SK-N-SH (cell line): ENCODE measurements around the gene PSTPIP1. TPM values are rescaled to one million over a fixed set of nuclear protein-coding genes. Genes with fewer than 3 reads are reported as not detected.

Source experiments
- CTCF ChIA-PET: fragments of 300-600, 350-600 bp; formaldehyde crosslinking; extraction: SDS; loops from one replicate; lab custom pipeline; 2021; lab: Yijun Ruan, JAX
- POLR2A ChIA-PET: fragments of 350-600 bp; sonication (Branson Sonifier 250); formaldehyde crosslinking; extraction: SDS; loops from one replicate; lab custom pipeline; 2020; ENCODE audit warnings: antibody characterized with exemption, inconsistent platforms; lab: Yijun Ruan, JAX
- DNase-seq: peaks from one replicate; pipeline ENCODE4 v3.0.0; 2012
- H2AFZ ChIP-seq: fragments of 200-600 bp; sonication (generic); 2 replicates; pipeline ENCODE4 v1.8.1; 2016; ENCODE audit warnings: antibody characterized with exemption, mild to moderate bottlenecking, low read depth
- H3F3A ChIP-seq: fragments of 200-600 bp; sonication (generic); replicated peaks from 2 replicates; pipeline ENCODE3; 2016; ENCODE audit warnings: antibody characterized with exemption, mild to moderate bottlenecking; ENCODE audit not compliant: insufficient read depth
- H3K27ac ChIP-seq, 2 experiments: fragments of 200-500 bp in 1 of 2; fragments of 200-600 bp in 1 of 2; sonication (Bioruptor generic) in 1 of 2; sonication (generic), shearing (Covaris generic) in 1 of 2; 2 replicates each; pipeline versions ENCODE4 v1.5.1 to v1.6.1; 2014 to 2016; ENCODE audit warnings: low read depth in 2 of 2, inconsistent platforms in 1 of 2, low read length in 1 of 2, mild to moderate bottlenecking in 1 of 2, mixed read lengths in 1 of 2
- H3K27me3 ChIP-seq: fragments of 200-600 bp; sonication (generic), shearing (Covaris generic); 2 replicates; pipeline ENCODE4 v1.6.1; 2016; ENCODE audit warnings: mixed run types; ENCODE audit not compliant: insufficient read depth
- H3K36me3 ChIP-seq, 2 experiments: fragments of 200-500 bp in 1 of 2; fragments of 200-600 bp in 1 of 2; sonication (Bioruptor generic) in 1 of 2; sonication (generic) in 1 of 2; replicated peaks in 1 of 2; 2 replicates each; pipeline versions ENCODE3 to v1.5.1; 2014 to 2016; ENCODE audit warnings: low read length in 1 of 2, mild to moderate bottlenecking in 1 of 2; ENCODE audit not compliant: insufficient read depth in 2 of 2, control insufficient read depth in 1 of 2
- H3K4me1 ChIP-seq, 2 experiments: fragments of 200-500 bp in 1 of 2; fragments of 200-600 bp in 1 of 2; sonication (Bioruptor generic) in 1 of 2; sonication (generic), shearing (Covaris generic) in 1 of 2; 2 replicates each; pipeline versions ENCODE4 v1.5.1 to v1.6.1; 2014 to 2016; ENCODE audit warnings: low read depth in 1 of 2, low read length in 1 of 2, mixed run types in 1 of 2; ENCODE audit not compliant: insufficient read depth in 2 of 2, control insufficient read depth in 1 of 2
- H3K4me2 ChIP-seq: fragments of 200-600 bp; sonication (generic), shearing (Covaris generic); 2 replicates; pipeline ENCODE4 v1.6.1; 2017; ENCODE audit warnings: mixed run types
- H3K4me3 ChIP-seq, 2 experiments: fragments of 200-500 bp in 1 of 2; fragments of 200-600 bp in 1 of 2; sonication (Bioruptor generic) in 1 of 2; sonication (generic), shearing (Covaris generic) in 1 of 2; 2 replicates each; pipeline versions ENCODE4 v1.5.1 to v1.8.1; 2014 to 2016; ENCODE audit warnings: low read depth in 2 of 2, inconsistent platforms in 1 of 2, low read length in 1 of 2, mild to moderate bottlenecking in 1 of 2, mixed read lengths in 1 of 2, moderate library complexity in 1 of 2
- H3K79me2 ChIP-seq: fragments of 200-600 bp; sonication (generic); 2 replicates; pipeline ENCODE4 v1.8.1; 2017; ENCODE audit warnings: mild to moderate bottlenecking; ENCODE audit not compliant: insufficient read depth
- H3K9ac ChIP-seq: fragments of 200-600 bp; sonication (generic); 2 replicates; pipeline ENCODE4 v1.6.1; 2017; ENCODE audit warnings: mixed run types
- H3K9me2 ChIP-seq: fragments of 200-600 bp; sonication (generic); 2 replicates; pipeline ENCODE4 v1.6.1; 2017; ENCODE audit warnings: mixed run types
- H3K9me3 ChIP-seq: fragments of 200-600 bp; sonication (generic); 2 replicates; pipeline ENCODE4 v1.6.1; 2017; ENCODE audit warnings: mixed run types, mild to moderate bottlenecking, moderate library complexity
- H4K20me1 ChIP-seq: fragments of 200-600 bp; sonication (generic); 2 replicates; pipeline ENCODE4 v1.6.1; 2017; ENCODE audit warnings: mild to moderate bottlenecking, mixed run types; ENCODE audit not compliant: insufficient read depth
- ELF1 ChIP-seq: IDR thresholded peaks from 2 replicates; pipeline ENCODE4 v1.4.0; 2012
- FOXM1 ChIP-seq: IDR thresholded peaks from 2 replicates; pipeline ENCODE4 v1.4.0; 2012; ENCODE audit warnings: low read depth, mild to moderate bottlenecking
- GABPA ChIP-seq: IDR thresholded peaks from 2 replicates; pipeline ENCODE4 v1.4.0; 2012; ENCODE audit warnings: low read depth, mild to moderate bottlenecking
- GATA2 ChIP-seq: sonication (generic); formaldehyde crosslinking; IDR thresholded peaks from 2 replicates; pipeline ENCODE4 v1.5.0; 2020; ENCODE audit warnings: mild to moderate bottlenecking, missing genetic modification reagents
- NFIC ChIP-seq: IDR thresholded peaks from 2 replicates; pipeline ENCODE4 v1.4.0; 2012; ENCODE audit warnings: borderline replicate concordance
- RCOR1 ChIP-seq: fragments of 150-350 bp; IDR thresholded peaks from 2 replicates; pipeline ENCODE4 v1.6.1; 2017; ENCODE audit warnings: antibody characterized with exemption, low read length
- REST ChIP-seq: IDR thresholded peaks from 2 replicates; pipeline ENCODE4 v1.6.1; 2012; ENCODE audit warnings: mild to moderate bottlenecking, low read depth, low read length, moderate library complexity
- TCF12 ChIP-seq: IDR thresholded peaks from 2 replicates; pipeline ENCODE4 v1.4.0; 2012
- USF1 ChIP-seq: IDR thresholded peaks from 2 replicates; pipeline ENCODE4 v1.4.0; 2012; ENCODE audit warnings: low read depth, borderline replicate concordance
- WGBS: methylation state at CpG from one replicate; pipeline ENCODE4 v1.1.6; 2017; ENCODE audit warnings: low lambda C conversion rate; 5-methylcytosine and 5-hydroxymethylcytosine counted together
- polyA plus RNA-seq, 3 experiments: library from polyadenylated mRNA; depleted of rRNA; stranded (reverse); fragments of >200 nt; gene quantifications; 2 replicates each; pipeline ENCODE4 v1.2.3, GENCODE V29; 2012

The PSTPIP1 gene
- polyA plus RNA-seq, 1 of the 3 experiments (the other 2 are of a cell fraction): 0.69 TPM

GRCh38 chr15:76987276-76987675 is 7.7 kb upstream of the PSTPIP1 start:
- no peaks in the 10 kb centered on the region for H3K36me3 ChIP-seq
- no peaks in the 10 kb centered on the region for H3K27me3 ChIP-seq
- no peaks in the 10 kb centered on the region for H3K79me2 ChIP-seq
- H3F3A ChIP-seq: no peaks in the 10 kb centered on the region
- POLR2A ChIA-PET: no interaction called here
- H2AFZ ChIP-seq: no peak overlapping the region
- 71% methylated on average over 6 of the region's 6 CpGs for WGBS
- no peak overlapping the region for H3K4me3 ChIP-seq
- CTCF ChIA-PET: no interaction called here
- H3K4me1 ChIP-seq: peaks cover 0 to under 1% of the 10 kb centered on the region in 2 experiments; a peak in 1 of 4 replicates
- TF ChIP-seq GABPA (no peak), USF1 (no peak), NFIC (no peak)
- TF ChIP-seq, all 33 proteins: peak for 0
- no peaks in the 10 kb centered on the region for H3K9me2 ChIP-seq
- H3K9ac ChIP-seq: no peak overlapping the region
- H4K20me1 ChIP-seq: no peaks in the 10 kb centered on the region
- DNase-seq: no peak
- H3K27ac ChIP-seq: no peak overlapping the region
- H3K9me3 ChIP-seq: no peaks in the 10 kb centered on the region
- no peak overlapping the region for H3K4me2 ChIP-seq

- H3K79me2 ChIP-seq: no peaks in the 10 kb centered on the region
- H3F3A ChIP-seq: no peaks in the 10 kb centered on the region
- no peak overlapping the region for H2AFZ ChIP-seq
- ChIA-PET CTCF (interaction anchor here (1.1 to 1.4 kb wide), 3 partner anchors 8 to 138 kb away, joined by 3 read pairs; partner anchors contain the start of gene SCAPER), POLR2A (interaction anchor here (1.3 kb wide), 1 partner anchor 10 kb away, joined by 3 read pairs; no protein-coding TSS in a partner anchor)
- no peak overlapping the region for H3K4me2 ChIP-seq
- TF ChIP-seq GATA2 (CRISPR knock-in tag) (no peak), ELF1 (no peak), TCF12 (no peak), FOXM1 (no peak), REST (no peak), RCOR1 (no peak)
- H3K4me1 ChIP-seq: no peaks in the 10 kb centered on the region
- H3K9me2 ChIP-seq: no peaks in the 10 kb centered on the region
- DNase-seq: no peak
- 84% methylated on average over 11 of the region's 11 CpGs for WGBS
- H3K36me3 ChIP-seq: no peaks in the 10 kb centered on the region
- no peak overlapping the region for H3K4me3 ChIP-seq
- no peaks in the 10 kb centered on the region for H3K9me3 ChIP-seq
- H3K27me3 ChIP-seq: no peaks in the 10 kb centered on the region
- H3K9ac ChIP-seq: no peak overlapping the region
- H4K20me1 ChIP-seq: no peaks in the 10 kb centered on the region
- H3K27ac ChIP-seq: no peak overlapping the region
Measured at GRCh38 chr15:76987896-76988860, 6.7 kb upstream of the PSTPIP1 start.
